ENCODE results near the gene TNS1.

GRCh38 chr2:217975626-217976025, 27.2 kb downstream of the TNS1 start:
- no peak for TF ChIP-seq EZH2 (IDR thresholded peaks at IDR 0.05; ENCODE audit: low read length, unreplicated experiment)
- TF ChIP-seq, protein P1, sequence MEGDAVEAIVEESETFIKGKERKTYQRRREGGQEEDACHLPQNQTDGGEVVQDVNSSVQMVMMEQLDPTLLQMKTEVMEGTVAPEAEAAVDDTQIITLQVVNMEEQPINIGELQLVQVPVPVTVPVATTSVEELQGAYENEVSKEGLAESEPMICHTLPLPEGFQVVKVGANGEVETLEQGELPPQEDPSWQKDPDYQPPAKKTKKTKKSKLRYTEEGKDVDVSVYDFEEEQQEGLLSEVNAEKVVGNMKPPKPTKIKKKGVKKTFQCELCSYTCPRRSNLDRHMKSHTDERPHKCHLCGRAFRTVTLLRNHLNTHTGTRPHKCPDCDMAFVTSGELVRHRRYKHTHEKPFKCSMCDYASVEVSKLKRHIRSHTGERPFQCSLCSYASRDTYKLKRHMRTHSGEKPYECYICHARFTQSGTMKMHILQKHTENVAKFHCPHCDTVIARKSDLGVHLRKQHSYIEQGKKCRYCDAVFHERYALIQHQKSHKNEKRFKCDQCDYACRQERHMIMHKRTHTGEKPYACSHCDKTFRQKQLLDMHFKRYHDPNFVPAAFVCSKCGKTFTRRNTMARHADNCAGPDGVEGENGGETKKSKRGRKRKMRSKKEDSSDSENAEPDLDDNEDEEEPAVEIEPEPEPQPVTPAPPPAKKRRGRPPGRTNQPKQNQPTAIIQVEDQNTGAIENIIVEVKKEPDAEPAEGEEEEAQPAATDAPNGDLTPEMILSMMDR (conservative IDR thresholded peaks at IDR 0.05; ENCODE audit: low read depth, low read length): no peak
- TF ChIP-seq EZH2phosphoT487 (IDR thresholded peaks at IDR 0.05; ENCODE audit: borderline replicate concordance, low read length): no peak
